Panc1 (cell line): ENCODE data around the gene EML6. TPM values are rescaled to one million over a fixed set of nuclear protein-coding genes. Genes with fewer than 3 reads are reported as not detected.

Experiments
- ATAC-seq: fragments of 200-7000 bp; cut with Tn5 transposase; 2 replicates; pipeline ENCODE4 v1.9.1; 2020; ENCODE audit warnings: mild to moderate bottlenecking, moderate library complexity
- BruUV-seq: library from RNA; stranded (reverse); fragments of 400-500 nt; replicated peaks from 2 replicates; lab custom pipeline; 2021; lab: Mats Ljungman, UMichigan
- CTCF ChIA-PET: fragments of 300-600 bp; sonication (Branson Sonifier 250); formaldehyde crosslinking; loops from one replicate; lab custom pipeline; 2022; ENCODE audit warnings: antibody characterized with exemption; lab: Charles Lee
- POLR2A ChIA-PET: fragments of 300-600 bp; sonication (Branson Sonifier 250); formaldehyde crosslinking; loops from one replicate; lab custom pipeline; 2022; ENCODE audit warnings: antibody characterized with exemption; lab: Charles Lee
- DNase-seq: peaks from one replicate; pipeline ENCODE4 v3.0.0-alpha.2; 2010; ENCODE audit warnings: low read depth, low spot score
- H3K27ac ChIP-seq: 2 replicates; pipeline ENCODE4 v1.5.1; 2011; ENCODE audit warnings: mild to moderate bottlenecking, low read length, inconsistent platforms
- H3K27me3 ChIP-seq: fragments of 200-500 bp; sonication (Bioruptor generic); 2 replicates; pipeline ENCODE4 v1.6.0; 2014; ENCODE audit warnings: low read length, inconsistent platforms; ENCODE audit not compliant: control insufficient read depth, insufficient read depth
- H3K36me3 ChIP-seq: fragments of 200-500 bp; sonication (Bioruptor generic); 2 replicates; pipeline ENCODE4 v1.5.1; 2014; ENCODE audit warnings: inconsistent platforms, mild to moderate bottlenecking, low read length, moderate library complexity; ENCODE audit not compliant: control insufficient read depth, insufficient read depth
- H3K4me1 ChIP-seq: 2 replicates; pipeline ENCODE4 v1.5.1; 2011; ENCODE audit warnings: inconsistent platforms, mild to moderate bottlenecking, low read length, moderate library complexity; ENCODE audit not compliant: control insufficient read depth, insufficient read depth
- H3K4me3 ChIP-seq, 2 experiments: 2 replicates each; pipeline ENCODE4 v1.5.1; 2011 to 2012; ENCODE audit warnings: low read depth in 2 of 2, low read length in 2 of 2, mild to moderate bottlenecking in 2 of 2, inconsistent platforms in 1 of 2, moderate library complexity in 1 of 2
- H3K9me3 ChIP-seq: fragments of 200-500 bp; sonication (Bioruptor generic); 2 replicates; pipeline ENCODE4 v1.5.1; 2014; ENCODE audit warnings: low read depth, mild to moderate bottlenecking, inconsistent platforms, low read length, moderate library complexity; ENCODE audit not compliant: control insufficient read depth, insufficient read depth
- POLR2AphosphoS5 ChIP-seq: IDR thresholded peaks from 2 replicates; pipeline ENCODE4 v1.6.1; 2012; ENCODE audit warnings: mild to moderate bottlenecking, low read depth, low read length, moderate library complexity
- SIN3A ChIP-seq: IDR thresholded peaks from 2 replicates; pipeline ENCODE4 v1.6.1; 2012; ENCODE audit warnings: low read depth, mild to moderate bottlenecking, low read length, moderate library complexity, borderline replicate concordance; ENCODE audit not compliant: insufficient read depth
- TCF7L2 ChIP-seq: IDR thresholded peaks from 2 replicates; pipeline ENCODE4 v1.6.1; 2011; ENCODE audit warnings: mild to moderate bottlenecking, low read depth, low read length, inconsistent platforms
- in situ Hi-C: cut with HindIII; loops from 2 replicates; pipeline ENCODE4 v1.10.0; 2016; ENCODE audit warnings: low sequenced_read_pairs, low pct_unique_long_range_greater_than_20kb
- intact Hi-C: fragments of 100-400 bp; cut with micrococcal nuclease; formaldehyde crosslinking; loops from one replicate; pipeline ENCODE4 v1.10.0; 2022; ENCODE audit not compliant: unreplicated experiment
- total RNA-seq: library from RNA; stranded (reverse); gene quantifications from one replicate; pipeline ENCODE4 v1.2.1, GENCODE V29; 2021; ENCODE audit not compliant: unreplicated experiment
- TF ChIP-seq, protein P1 (sequence below), 2 experiments: IDR thresholded peaks; 2 replicates each; pipeline ENCODE4 v1.6.1; 2011 to 2012; ENCODE audit warnings: low read depth in 2 of 2, control low read depth in 1 of 2, low read length in 1 of 2, mild to moderate bottlenecking in 1 of 2, moderate library complexity in 1 of 2; ENCODE audit not compliant: insufficient read depth in 1 of 2
- TF ChIP-seq, protein P2 (sequence below): fragments of 450-650 bp; IDR thresholded peaks from 2 replicates; pipeline ENCODE4 v1.5.1; 2017; ENCODE audit warnings: mild to moderate bottlenecking

Gene EML6
- total RNA-seq, 1 experiment from 2014 or later, result 6.3 TPM

DNA sequence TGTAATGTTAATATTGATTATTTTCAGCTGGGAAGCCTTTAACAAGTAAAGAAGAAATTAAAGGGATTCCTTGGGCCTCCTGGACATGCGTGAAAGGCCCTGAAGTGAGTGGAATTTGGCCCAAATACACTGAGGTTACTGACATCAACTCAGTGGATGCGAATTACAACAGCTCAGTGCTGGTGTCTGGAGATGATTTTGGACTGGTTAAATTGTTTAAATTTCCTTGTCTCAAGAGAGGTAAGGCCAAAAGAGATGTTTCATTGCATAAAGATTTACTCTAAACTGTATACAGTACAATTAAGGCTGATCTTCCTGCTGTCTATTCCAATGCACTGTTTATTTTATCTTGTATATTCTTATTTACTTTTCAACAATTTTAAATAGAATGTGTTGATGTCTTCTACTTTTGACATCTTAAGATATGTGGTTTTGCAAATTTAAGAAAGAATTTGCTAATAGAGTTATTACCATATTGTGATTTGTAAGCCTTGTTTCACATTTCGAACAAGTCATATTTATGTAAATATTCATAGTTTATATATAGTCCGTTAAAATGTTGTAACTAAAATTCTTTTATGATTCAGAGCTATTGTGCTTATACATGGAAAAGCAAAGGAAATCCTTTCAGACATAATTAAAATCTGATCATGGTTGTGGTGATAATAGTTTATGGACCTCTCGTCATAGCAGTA, 130.3 kb downstream of the EML6 start:
- Histone ChIP-seq H3K4me1 (no peaks in the 10 kb centered on the region), H3K36me3 (no peaks in the 10 kb centered on the region), H3K9me3 (no peaks in the 10 kb centered on the region), H3K27ac (no peak overlapping the region), H3K4me3 (no peak overlapping the region), H3K27me3 (no peaks in the 10 kb centered on the region)
- intact Hi-C loops, result no loop called here
- ATAC-seq (no peak), DNase-seq (no peak)
- no TSS peak for BruUV-seq
- CTCF ChIA-PET, result no interaction called here
- in situ Hi-C loops, result no loop called here
- POLR2A ChIA-PET, result no interaction called here
- TF ChIP-seq POLR2AphosphoS5 (no peak), SIN3A (no peak), TCF7L2 (no peak)
- TF ChIP-seq, protein P1, sequence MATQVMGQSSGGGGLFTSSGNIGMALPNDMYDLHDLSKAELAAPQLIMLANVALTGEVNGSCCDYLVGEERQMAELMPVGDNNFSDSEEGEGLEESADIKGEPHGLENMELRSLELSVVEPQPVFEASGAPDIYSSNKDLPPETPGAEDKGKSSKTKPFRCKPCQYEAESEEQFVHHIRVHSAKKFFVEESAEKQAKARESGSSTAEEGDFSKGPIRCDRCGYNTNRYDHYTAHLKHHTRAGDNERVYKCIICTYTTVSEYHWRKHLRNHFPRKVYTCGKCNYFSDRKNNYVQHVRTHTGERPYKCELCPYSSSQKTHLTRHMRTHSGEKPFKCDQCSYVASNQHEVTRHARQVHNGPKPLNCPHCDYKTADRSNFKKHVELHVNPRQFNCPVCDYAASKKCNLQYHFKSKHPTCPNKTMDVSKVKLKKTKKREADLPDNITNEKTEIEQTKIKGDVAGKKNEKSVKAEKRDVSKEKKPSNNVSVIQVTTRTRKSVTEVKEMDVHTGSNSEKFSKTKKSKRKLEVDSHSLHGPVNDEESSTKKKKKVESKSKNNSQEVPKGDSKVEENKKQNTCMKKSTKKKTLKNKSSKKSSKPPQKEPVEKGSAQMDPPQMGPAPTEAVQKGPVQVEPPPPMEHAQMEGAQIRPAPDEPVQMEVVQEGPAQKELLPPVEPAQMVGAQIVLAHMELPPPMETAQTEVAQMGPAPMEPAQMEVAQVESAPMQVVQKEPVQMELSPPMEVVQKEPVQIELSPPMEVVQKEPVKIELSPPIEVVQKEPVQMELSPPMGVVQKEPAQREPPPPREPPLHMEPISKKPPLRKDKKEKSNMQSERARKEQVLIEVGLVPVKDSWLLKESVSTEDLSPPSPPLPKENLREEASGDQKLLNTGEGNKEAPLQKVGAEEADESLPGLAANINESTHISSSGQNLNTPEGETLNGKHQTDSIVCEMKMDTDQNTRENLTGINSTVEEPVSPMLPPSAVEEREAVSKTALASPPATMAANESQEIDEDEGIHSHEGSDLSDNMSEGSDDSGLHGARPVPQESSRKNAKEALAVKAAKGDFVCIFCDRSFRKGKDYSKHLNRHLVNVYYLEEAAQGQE (IDR thresholded peaks at IDR 0.05; ENCODE audit: insufficient read depth in 1 of 2, low read depth in 2 of 2, low read length in 1 of 2), result no peak
- TF ChIP-seq, protein P2, sequence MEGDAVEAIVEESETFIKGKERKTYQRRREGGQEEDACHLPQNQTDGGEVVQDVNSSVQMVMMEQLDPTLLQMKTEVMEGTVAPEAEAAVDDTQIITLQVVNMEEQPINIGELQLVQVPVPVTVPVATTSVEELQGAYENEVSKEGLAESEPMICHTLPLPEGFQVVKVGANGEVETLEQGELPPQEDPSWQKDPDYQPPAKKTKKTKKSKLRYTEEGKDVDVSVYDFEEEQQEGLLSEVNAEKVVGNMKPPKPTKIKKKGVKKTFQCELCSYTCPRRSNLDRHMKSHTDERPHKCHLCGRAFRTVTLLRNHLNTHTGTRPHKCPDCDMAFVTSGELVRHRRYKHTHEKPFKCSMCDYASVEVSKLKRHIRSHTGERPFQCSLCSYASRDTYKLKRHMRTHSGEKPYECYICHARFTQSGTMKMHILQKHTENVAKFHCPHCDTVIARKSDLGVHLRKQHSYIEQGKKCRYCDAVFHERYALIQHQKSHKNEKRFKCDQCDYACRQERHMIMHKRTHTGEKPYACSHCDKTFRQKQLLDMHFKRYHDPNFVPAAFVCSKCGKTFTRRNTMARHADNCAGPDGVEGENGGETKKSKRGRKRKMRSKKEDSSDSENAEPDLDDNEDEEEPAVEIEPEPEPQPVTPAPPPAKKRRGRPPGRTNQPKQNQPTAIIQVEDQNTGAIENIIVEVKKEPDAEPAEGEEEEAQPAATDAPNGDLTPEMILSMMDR, result no peak

DNA sequence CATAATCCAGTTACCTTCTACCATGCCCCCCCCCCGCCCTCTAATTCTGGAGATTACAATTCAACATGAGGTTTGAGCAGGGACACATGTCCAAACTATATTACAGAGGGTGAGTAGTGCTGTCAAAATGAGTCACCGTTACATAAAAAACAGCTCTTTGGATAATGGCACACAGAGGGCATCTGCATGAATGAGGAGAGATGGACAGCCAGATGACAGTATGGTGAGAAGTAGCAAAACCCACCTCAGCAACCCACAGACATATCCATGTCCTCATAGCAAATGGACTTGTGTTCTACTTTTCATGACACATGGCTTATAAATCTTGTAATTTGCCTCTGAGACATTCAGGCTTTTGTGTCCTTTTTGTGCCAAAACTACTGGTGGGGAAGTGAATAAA, 132.0 kb downstream of the EML6 start:
- TF ChIP-seq, protein P2, result no peak
- TF ChIP-seq, protein P1 (IDR thresholded peaks at IDR 0.05; ENCODE audit: insufficient read depth in 1 of 2, low read depth in 2 of 2, low read length in 1 of 2), result no peak
- TF ChIP-seq SIN3A (no peak), TCF7L2 (no peak), POLR2AphosphoS5 (no peak)
- no peak overlapping the region for H3K4me3 ChIP-seq
- no TSS peak for BruUV-seq
- H3K27me3 ChIP-seq, result no peaks in the 10 kb centered on the region
- ChIA-PET CTCF (no interaction called here), POLR2A (no interaction called here)
- in situ Hi-C loops, result no loop called here
- no peak for ATAC-seq
- DNase-seq, result no peak
- no peaks in the 10 kb centered on the region for H3K9me3 ChIP-seq
- H3K36me3 ChIP-seq, result no peaks in the 10 kb centered on the region
- no peaks in the 10 kb centered on the region for H3K4me1 ChIP-seq
- H3K27ac ChIP-seq, result no peak overlapping the region
- intact Hi-C loops, result no loop called here
